ENCODE results near the gene LRP1B. TPM values are rescaled to one million over a fixed set of nuclear protein-coding genes. Genes with fewer than 3 reads are reported as not detected.

LRP1B gene
- total RNA-seq, 1 donor from 2014 or later: 0.20 TPM

DNA sequence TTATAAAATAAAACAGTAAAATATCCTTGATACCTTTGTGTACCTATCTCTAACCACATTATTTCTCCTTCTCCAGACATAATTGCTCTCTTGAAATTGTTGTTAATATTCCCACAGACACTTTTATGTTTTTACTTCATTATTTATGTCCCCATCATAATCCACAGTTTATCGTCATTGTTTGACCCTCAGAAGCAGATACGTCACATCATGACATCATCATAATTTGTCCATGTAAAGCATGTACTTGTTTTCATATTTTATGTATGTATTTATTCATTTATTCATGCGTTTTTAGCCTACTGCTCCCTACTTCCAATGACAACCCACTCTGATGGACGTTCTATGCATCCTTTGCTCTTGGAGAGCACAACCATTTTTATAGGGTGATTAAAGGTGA, 1943.7 kb downstream of the LRP1B start:
- no peak for DNase-seq (ENCODE audit: low read depth, low spot score)

DNA sequence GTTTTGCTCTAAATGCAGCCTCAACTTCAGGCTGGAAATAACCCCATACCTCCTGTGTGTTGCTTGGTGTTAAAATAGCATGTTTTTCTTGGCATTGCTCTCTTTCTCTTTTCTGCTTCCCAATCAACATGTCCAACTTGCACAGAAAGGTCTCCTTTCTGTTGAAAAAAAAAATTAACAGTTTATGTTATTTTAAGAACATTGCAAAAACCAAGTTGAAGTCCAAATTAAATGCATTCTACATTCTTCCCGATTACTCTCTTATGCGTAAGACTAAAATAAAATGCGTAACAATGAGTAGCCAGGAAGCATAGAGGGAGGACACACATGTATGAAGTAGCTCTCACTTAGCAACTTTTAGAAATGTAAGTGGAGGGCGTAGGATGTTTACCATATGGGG, 1944.5 kb downstream of the LRP1B start:
- DNase-seq (ENCODE audit: low read depth, low spot score): no peak

DNA sequence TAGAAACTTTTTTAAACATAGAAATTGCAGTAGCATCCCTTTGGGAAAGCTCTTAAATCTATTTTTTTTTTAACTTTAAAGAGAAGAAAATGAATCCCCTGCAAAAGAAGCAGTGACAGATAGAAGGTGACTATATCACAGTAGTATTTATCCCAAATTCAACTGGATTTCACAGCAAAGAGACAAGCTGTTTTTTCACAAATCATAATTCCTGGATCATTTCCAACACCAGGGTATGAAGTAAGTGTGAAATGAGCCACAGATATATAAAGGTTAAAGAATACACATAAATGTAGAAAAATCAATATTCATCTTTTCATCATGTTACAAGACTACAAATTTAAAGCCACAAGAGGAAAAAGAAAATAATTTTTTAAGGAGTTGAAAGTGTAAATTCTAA, 1945.7 kb downstream of the LRP1B start:
- DNase-seq (ENCODE audit: low read depth, low spot score): no peak

DNA sequence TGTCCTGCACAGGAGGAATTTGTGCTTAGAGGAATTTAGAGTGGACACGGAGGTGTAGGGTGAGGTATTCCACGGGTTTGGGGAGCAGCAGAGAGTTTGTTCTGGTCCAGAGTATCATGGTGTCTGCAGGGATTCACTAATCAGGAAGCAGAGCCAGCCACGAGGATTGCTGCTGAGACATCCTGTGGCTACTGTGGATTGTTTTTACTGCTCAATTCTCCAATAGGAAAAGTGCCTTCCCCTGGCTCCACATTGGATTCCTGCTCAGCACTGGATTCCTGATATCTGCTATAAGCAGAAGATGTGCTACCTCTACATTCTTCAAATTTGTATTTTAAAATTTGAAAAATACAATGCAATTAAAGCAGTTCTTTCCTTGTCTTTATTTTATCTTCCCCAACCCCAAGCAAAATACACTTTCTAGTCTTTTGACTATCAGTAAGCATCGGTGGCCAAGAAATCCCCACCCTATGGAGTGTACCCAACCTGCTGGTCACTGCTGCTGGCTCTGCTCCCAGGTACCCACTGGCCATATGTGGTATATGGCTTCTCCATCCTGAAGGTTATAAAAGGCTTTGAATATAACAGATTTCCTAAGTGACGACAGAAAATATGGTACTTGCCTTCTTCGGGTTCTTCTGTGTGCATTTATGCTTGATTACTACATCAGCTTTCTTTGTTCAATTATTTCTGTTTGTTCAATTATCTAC, 1947.6 kb downstream of the LRP1B start:
- no peak for DNase-seq (ENCODE audit: low read depth, low spot score)
